B cell (primary cell): ENCODE results near the gene RCSD1.

Source experiments
- CTCF ChIP-seq: fragments of 200-600 bp; IDR thresholded peaks from one replicate; pipeline ENCODE4 v1.8.0; 2022; ENCODE audit warnings: antibody characterized with exemption, mild to moderate bottlenecking
- EZH2 ChIP-seq: IDR thresholded peaks from 2 replicates; pipeline ENCODE4 v1.6.1; 2012; ENCODE audit warnings: borderline replicate concordance, low read depth, mild to moderate bottlenecking, moderate library complexity, low read length; ENCODE audit not compliant: insufficient read depth, poor library complexity, severe bottlenecking

- no peak for TF ChIP-seq CTCF
- no peak for TF ChIP-seq EZH2
These were observed 1.4 kb downstream of the RCSD1 start for GRCh38 chr1:167631386-167631935.
